ENCODE results near the gene SETMAR. TPM values are rescaled to one million over a fixed set of nuclear protein-coding genes. Genes with fewer than 3 reads are reported as not detected.

Gene SETMAR
- total and polyA plus RNA-seq, 11 donors = 6.2 to 20.2 (median 13.8) TPM

GRCh38 chr3:4356220-4356540 lies 53.0 kb downstream of the SETMAR start:
- Histone ChIP-seq H3K27ac (peak overlapping the region in 1 of 12 donors; percentile 18), H3K27me3 (no peaks in the 10 kb centered on the region), H3K4me1 (peaks cover 0 to 28% (median 9%) of the 10 kb centered on the region in 12 donors), H3K9me3 (no peaks in the 10 kb centered on the region), H3K4me3 (no peak overlapping the region), H3K36me3 (peaks cover 0 to 6% (median 0%) of the 10 kb centered on the region in 9 donors)
- TF ChIP-seq, protein P1, sequence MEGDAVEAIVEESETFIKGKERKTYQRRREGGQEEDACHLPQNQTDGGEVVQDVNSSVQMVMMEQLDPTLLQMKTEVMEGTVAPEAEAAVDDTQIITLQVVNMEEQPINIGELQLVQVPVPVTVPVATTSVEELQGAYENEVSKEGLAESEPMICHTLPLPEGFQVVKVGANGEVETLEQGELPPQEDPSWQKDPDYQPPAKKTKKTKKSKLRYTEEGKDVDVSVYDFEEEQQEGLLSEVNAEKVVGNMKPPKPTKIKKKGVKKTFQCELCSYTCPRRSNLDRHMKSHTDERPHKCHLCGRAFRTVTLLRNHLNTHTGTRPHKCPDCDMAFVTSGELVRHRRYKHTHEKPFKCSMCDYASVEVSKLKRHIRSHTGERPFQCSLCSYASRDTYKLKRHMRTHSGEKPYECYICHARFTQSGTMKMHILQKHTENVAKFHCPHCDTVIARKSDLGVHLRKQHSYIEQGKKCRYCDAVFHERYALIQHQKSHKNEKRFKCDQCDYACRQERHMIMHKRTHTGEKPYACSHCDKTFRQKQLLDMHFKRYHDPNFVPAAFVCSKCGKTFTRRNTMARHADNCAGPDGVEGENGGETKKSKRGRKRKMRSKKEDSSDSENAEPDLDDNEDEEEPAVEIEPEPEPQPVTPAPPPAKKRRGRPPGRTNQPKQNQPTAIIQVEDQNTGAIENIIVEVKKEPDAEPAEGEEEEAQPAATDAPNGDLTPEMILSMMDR (IDR thresholded peaks at IDR 0.05) = no peak
- TF ChIP-seq POLR2A (IDR thresholded peaks at IDR 0.05) = no peak
- ATAC-seq (no peak), DNase-seq (no peak)
- 68 to 84% (median 74%) methylated on average over 6 of the region's 6 CpGs for WGBS, 4 donors
- intact Hi-C loops (cut with DNase I) = loop anchor here in 5 of 10 donors (10.0 kb wide), 3 partner anchors 139 to 699 kb away; partner anchors contain the start of gene ITPR1 (in 3 of the 5)

- H3K27ac ChIP-seq = no peak overlapping the region
These were observed 53.6 kb downstream of the SETMAR start for GRCh38 chr3:4356546-4357410.

DNA sequence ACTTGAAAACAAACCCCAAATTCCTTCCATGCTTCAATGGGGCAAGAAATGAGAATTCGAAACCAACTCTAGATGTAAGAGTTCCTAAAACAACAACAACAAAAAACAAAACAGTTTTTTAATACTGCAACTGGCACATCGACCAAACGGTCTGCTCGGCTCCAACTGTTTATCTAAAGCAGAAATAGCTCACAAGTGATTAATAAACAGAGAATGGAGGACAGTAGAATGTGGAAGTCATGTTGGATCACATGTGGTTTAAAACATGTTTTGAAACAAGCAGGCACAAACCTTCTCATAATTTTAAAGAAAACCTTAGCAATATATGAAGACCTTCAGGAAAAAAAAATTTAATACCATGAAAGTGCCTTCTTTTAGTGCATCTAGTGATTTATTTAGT lies 55.1 kb downstream of the SETMAR start:
- H3K36me3 ChIP-seq = peaks cover 0 to 15% (median 5%) of the 10 kb centered on the region in 9 donors
- H3K27me3 ChIP-seq = no peaks in the 10 kb centered on the region
- no peak overlapping the region for H3K27ac ChIP-seq
- TF ChIP-seq, protein P1 (IDR thresholded peaks at IDR 0.05) = no peak
- no peak for TF ChIP-seq POLR2A (IDR thresholded peaks at IDR 0.05)
- H3K4me3 ChIP-seq = no peak overlapping the region
- peaks cover 0 to 22% (median 8%) of the 10 kb centered on the region in 12 donors for H3K4me1 ChIP-seq
- intact Hi-C loops (cut with DNase I) = loop anchor here in 5 of 10 donors (10.0 kb wide), 3 partner anchors 137 to 697 kb away; partner anchors contain the start of gene ITPR1 (in 3 of the 5)
- no peaks in the 10 kb centered on the region for H3K9me3 ChIP-seq
- ATAC-seq (no peak), DNase-seq (no peak)
- WGBS, 4 donors = 68 to 75% (median 73%) methylated on average over 4 of the region's 4 CpGs

More at GRCh38 chr3:4356546-4357410, 53.6 kb downstream of the SETMAR start:
- no peak for DNase-seq
- Histone ChIP-seq H3K27me3 (no peaks in the 10 kb centered on the region), H3K36me3 (peaks cover 0 to 11% (median 4%) of the 10 kb centered on the region in 9 donors), H3K4me3 (no peak overlapping the region), H3K9me3 (no peaks in the 10 kb centered on the region), H3K4me1 (peaks cover 0 to 22% (median 9%) of the 10 kb centered on the region in 12 donors)
- intact Hi-C loops (cut with DNase I) = loop anchor here in 5 of 10 donors (10.0 kb wide), 3 partner anchors 138 to 698 kb away; partner anchors contain the start of gene ITPR1 (in 3 of the 5)
- WGBS, 4 donors = 82 to 87% (median 85%) methylated on average over 10 of the region's 10 CpGs
- no peak for ATAC-seq
- TF ChIP-seq, protein P1 (IDR thresholded peaks at IDR 0.05) = no peak
- TF ChIP-seq POLR2A (IDR thresholded peaks at IDR 0.05) = no peak

DNA sequence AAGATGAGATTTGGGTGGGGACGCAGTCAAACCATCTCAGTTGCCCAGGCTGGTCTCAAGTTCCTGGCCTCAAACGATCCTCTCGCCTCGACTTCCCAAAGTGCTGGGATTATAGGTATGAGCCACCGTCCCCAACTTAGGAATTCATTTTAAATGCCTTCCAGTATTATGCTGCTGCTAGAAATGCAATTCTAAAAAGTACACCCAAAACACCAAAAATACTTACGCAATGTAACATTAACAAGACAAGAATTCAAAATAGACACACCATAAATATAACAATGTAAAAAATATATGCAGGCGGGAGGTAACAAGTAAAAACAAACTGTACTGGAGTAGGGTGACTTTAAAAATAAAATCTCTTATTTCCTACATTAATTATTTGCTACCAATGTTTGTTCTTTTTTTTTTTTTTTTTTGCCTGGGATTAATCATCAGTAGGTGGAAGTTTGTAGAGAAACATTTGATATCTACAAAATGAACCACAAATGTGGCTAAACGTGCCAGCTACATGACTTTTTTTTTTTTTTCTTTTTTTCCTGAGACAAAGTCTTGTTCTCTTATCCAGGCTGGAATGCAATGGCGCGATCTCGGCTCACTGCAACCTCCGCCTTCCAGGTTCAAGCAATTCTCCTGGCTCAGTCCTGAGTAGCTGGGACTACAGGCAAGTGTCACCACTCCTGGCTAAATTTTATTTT lies 56.8 kb downstream of the SETMAR start:
- TF ChIP-seq, protein P1 (IDR thresholded peaks at IDR 0.05) = no peak
- TF ChIP-seq POLR2A (IDR thresholded peaks at IDR 0.05) = no peak
- H3K4me1 ChIP-seq = peaks cover 0 to 20% (median 8%) of the 10 kb centered on the region in 12 donors
- DNase-seq = no peak
- WGBS, 4 donors = 89 to 97% (median 95%) methylated on average over 12 of the region's 12 CpGs
- no peak overlapping the region for H3K27ac ChIP-seq
- peaks cover 0 to 15% (median 5%) of the 10 kb centered on the region in 9 donors for H3K36me3 ChIP-seq
- no peak for ATAC-seq
- intact Hi-C loops (cut with DNase I) = loop anchor here in 5 of 10 donors (10.0 kb wide), 3 partner anchors 135 to 695 kb away; partner anchors contain the start of gene ITPR1 (in 3 of the 5)
- no peak overlapping the region for H3K4me3 ChIP-seq
- H3K9me3 ChIP-seq = no peaks in the 10 kb centered on the region
- no peaks in the 10 kb centered on the region for H3K27me3 ChIP-seq

Data from heart left ventricle (tissue), 16 donors.